CD4-positive, alpha-beta T cell treated with Interleukin-12 subunit alpha and Interleukin-12 subunit beta, for 1 hour (primary cell): ENCODE results near the gene TSPY4.
"Not testable (repeated sequence)": the region's sequence is repeated elsewhere in the genome, so short reads cannot be mapped to it uniquely, and the experiment has no call there.

Source experiments
- DNase-seq: peaks from one replicate; pipeline ENCODE4 v3.0.0-alpha.2; 2020

TSPY4 gene

GRCh38 chrY:9337164-9337563 lies at the start of gene TSPY4:
TSPY4 (plus strand) TSS chrY:9337464; CDS start chrY:9337510, 46 bp downstream.
- not testable (repeated sequence) for DNase-seq

GRCh38 chrY:9320996-9321395 lies 16.3 kb upstream of the TSPY4 start:
- DNase-seq = no peak

GRCh38 chrY:9357497-9357896 lies 20.2 kb downstream of the TSPY4 start, which contains the start of gene TSPY8:
TSPY8 (plus strand) TSS chrY:9357797; CDS start chrY:9357843, 46 bp downstream.
- DNase-seq = not testable (repeated sequence)
